GM19239 (cell line): Measurements from ENCODE around the gene MME.
"Not testable (repeated sequence)": the region's sequence is repeated elsewhere in the genome, so short reads cannot be mapped to it uniquely, and the experiment has no call there.

Experiments
- DNase-seq: peaks from one replicate; pipeline ENCODE4 v3.0.0; 2011; ENCODE audit warnings: low spot score; ENCODE audit not compliant: insufficient read length
- FAIRE-seq: peaks from 2 replicates; lab custom pipeline; 2011; peaks lifted over from hg19 to GRCh38; lab: Jason Lieb, UNC

The MME gene

GRCh38 chr3:155080692-155081091 lies 573 bp downstream of the MME start:
- DNase-seq: no peak
- FAIRE-seq: no peak

- DNase-seq (no peak), FAIRE-seq (no peak)
These were observed 3.3 kb downstream of the MME start for GRCh38 chr3:155083313-155083905.

DNA sequence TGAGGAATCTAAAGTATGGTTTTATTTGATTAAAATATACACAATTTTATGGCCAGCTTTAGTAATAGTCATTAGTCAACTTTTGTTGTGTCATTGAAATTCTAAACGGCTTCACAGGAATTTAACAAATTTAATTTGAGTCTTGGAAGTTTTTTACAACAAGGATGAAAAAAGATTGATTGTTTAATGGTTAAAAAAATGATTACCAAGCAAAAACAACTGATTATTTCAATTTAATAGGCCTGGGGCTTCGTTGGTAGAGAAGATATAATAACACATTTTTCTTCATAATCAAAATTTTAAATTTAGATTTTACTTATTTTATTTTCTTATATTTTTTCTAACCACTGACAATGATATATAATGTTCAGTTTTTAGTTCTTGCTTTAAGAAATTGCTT lies 4.4 kb downstream of the MME start:
- FAIRE-seq (no peak), DNase-seq (no peak)

- DNase-seq (no peak), FAIRE-seq (no peak)
These were observed 5.9 kb downstream of the MME start for GRCh38 chr3:155086051-155086450.

GRCh38 chr3:155088706-155089345 lies 8.7 kb downstream of the MME start:
- FAIRE-seq (no peak), DNase-seq (no peak)

DNA sequence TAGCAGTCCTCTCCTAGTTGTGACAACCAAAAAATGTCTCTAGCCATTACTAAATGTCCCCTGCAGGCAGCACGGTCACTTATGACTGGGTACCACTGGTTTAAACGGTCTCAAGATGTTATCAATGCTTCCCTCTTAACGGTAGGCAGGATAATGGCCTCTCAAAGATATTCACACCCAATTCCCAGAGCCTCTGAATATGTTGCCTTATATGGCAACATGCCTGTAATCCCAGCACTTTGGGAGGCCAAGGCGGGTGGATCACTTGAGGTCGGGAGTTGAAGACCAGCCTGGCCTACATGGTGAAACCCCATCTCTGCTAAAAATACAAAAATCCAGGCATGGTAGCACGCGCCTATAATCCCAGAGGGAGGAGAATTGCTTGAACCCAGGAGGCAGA lies 9.4 kb downstream of the MME start:
- FAIRE-seq (no peak), DNase-seq (no peak)

DNA sequence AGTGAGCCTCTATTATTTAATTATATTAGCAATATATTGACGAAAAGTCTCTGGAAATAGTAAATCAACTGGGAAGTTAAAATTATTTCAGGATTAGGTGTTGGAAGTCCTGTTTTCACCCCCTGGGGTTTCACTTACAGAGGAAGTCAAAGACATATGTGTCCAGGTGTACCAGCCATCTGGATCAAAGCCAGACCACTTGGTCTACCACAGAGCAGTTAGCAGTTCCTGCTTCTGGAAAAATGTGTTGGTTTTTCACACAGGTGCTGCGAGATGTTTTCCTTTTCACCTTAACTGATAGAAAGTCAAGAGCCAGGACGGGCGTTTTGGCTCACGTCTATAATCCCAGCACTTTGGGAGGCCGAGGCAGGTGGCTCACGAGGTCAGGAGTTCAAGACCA lies 13.1 kb downstream of the MME start:
- DNase-seq (no peak), FAIRE-seq (no peak)

DNA sequence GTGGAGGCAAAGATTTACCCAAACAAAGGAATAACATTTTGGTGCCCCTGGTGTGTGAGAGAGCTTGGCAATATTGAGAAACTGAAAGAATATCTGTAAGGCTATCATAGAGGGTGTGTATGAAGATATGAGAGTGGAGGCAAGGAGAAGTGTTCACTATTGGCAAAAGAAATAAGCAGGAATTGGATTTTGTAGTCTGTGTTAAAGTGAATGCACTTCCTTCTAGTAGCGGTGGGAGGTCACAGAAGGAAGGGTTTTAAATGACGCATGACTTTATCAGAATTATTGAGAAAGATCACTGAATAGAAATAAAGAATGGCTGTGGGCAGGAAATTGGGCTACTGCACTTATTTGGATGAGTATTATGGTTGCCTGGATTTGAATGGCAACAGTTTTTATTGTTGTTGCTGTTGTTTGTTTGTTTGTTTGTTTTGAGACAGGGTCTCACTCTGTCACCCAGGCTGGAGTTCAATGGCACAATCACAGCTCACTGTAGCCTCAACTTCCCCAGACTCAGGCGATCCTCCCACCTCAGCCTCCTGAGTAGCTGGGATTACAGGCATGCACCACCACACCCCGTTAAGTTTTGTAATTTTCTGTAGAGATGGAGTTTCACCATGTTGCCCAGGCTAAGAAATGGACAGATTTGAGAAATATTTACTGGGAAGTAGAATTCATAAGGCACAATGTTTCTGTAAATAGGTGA lies 16.3 kb downstream of the MME start:
- FAIRE-seq: no peak
- DNase-seq: no peak

- DNase-seq: no peak
- FAIRE-seq: no peak
These were observed 16.9 kb downstream of the MME start for GRCh38 chr3:155097009-155097349.

DNA sequence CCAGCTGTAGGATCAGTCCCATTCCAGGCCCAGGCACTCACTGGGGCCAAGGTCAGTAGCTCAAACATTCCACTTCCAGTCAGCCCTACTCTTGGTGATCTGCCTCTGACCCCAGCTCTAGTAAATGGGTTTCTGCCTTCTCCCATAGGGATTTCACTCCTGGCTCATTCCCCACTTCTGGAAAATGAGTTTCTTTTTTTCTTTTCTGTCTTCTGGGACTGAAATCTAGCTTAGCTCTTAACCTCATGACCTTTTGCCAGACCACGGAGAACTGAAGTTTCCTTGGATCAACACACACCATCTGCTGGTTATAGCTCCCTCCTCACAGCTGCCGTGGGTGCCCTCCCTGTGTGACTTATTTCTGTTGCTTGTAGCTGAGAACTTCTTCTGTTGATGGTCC lies 21.3 kb downstream of the MME start:
- no peak for FAIRE-seq

GRCh38 chr3:155102329-155102728 lies 22.2 kb downstream of the MME start:
- DNase-seq (no peak), FAIRE-seq (no peak)

More for the DNA sequence above, 21.3 kb downstream of the MME start:
- no peak for DNase-seq

- DNase-seq: no peak
- FAIRE-seq: no peak
These were observed 23.6 kb downstream of the MME start for GRCh38 chr3:155103686-155104085.

DNA sequence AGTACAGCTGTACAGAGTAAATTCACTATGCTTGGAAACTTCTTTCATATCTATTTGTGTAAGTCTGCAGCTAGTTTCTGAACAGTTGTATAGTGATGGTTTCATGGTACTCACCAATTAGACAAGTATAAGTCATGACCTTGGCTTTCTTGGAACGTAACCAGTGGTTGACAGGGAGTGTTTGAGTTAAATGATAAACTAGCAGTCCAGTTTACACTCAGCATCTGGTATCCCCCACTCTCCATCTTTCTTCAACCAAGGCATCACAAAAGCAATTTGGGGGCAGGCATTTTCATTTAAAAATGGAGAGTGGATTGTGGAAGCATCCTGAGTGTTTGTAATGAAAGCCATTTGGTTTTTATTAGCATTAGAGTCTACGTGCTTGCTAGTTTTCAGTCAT lies 26.0 kb downstream of the MME start:
- FAIRE-seq (no peak), DNase-seq (no peak)

DNA sequence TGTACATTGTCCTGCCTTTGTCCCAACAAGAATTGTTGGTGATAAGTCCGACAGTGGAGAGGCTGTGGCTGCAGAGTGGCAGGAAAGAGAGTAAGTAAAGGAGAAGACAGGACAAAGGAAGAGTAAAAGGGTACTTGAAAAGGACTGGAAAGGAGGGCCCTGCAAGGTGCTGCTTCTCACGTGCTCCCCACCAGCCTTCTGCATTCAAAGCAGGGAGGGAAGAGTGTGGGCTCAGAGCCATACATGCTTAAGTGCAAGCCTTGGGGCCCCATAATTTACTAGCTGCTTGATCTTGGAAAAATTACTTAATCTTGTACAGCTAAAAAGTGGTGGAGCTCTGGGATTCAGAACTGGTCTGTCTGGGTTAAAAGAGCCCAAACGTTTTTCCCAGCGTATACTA lies 29.9 kb downstream of the MME start:
- FAIRE-seq: no peak

GRCh38 chr3:155110996-155111901 lies 31.1 kb downstream of the MME start:
- DNase-seq (no peak), FAIRE-seq (no peak)

More for the DNA sequence above, 29.9 kb downstream of the MME start:
- no peak for DNase-seq

GRCh38 chr3:155111971-155112370 lies 31.9 kb downstream of the MME start:
- DNase-seq: no peak
- FAIRE-seq: no peak

GRCh38 chr3:155112661-155113389 lies 32.7 kb downstream of the MME start:
- DNase-seq: no peak
- FAIRE-seq: no peak

GRCh38 chr3:155124745-155125144 lies 44.6 kb downstream of the MME start:
- not testable (repeated sequence) for DNase-seq, FAIRE-seq

- no peak for FAIRE-seq
These were observed 49.3 kb downstream of the MME start for GRCh38 chr3:155129396-155129795.

GRCh38 chr3:155130001-155130400 lies 49.9 kb downstream of the MME start:
- no peak for DNase-seq
- FAIRE-seq: no peak

More at GRCh38 chr3:155129396-155129795, 49.3 kb downstream of the MME start:
- no peak for DNase-seq
